Peyer's patch (tissue), 4 donors: ENCODE results near the gene MIAT.

Experiments
- CTCF ChIP-seq, 6 experiments: fragments of 450-650 bp in 4 of 6; fragments of 200-600 bp in 2 of 6; sonication (generic) in 1 of 6; IDR thresholded peaks; one replicate each; pipeline ENCODE4 v1.5.1; 2017 to 2019; ENCODE audit warnings: antibody characterized with exemption in 6 of 6, mild to moderate bottlenecking in 3 of 6, moderate library complexity in 1 of 6
- POLR2A ChIP-seq, 2 donors: fragments of 450-650 bp; IDR thresholded peaks; one replicate each; pipeline ENCODE4 v1.5.1; 2017; ENCODE audit warnings: antibody characterized with exemption in 2 of 2, mild to moderate bottlenecking in 2 of 2, moderate library complexity in 2 of 2

GRCh38 chr22:26623984-26624383, 33.4 kb upstream of the MIAT start:
- TF ChIP-seq POLR2A (IDR thresholded peaks at IDR 0.05) (no peak), CTCF (IDR thresholded peaks at IDR 0.05) (no peak)
